IPS-18a (cell line): ENCODE data around the gene ABHD4.

Experiments
- H3K27ac ChIP-seq: one replicate; pipeline ENCODE4 v1.5.1; 2013; ENCODE audit warnings: low read length
- H3K27me3 ChIP-seq: one replicate; pipeline ENCODE4 v1.6.1; 2013; ENCODE audit warnings: mild to moderate bottlenecking, low read length; ENCODE audit not compliant: control insufficient read depth, insufficient read depth
- H3K36me3 ChIP-seq: one replicate; pipeline ENCODE4 v1.6.1; 2013; ENCODE audit warnings: low read depth, low read length; ENCODE audit not compliant: control insufficient read depth
- H3K4me1 ChIP-seq: one replicate; pipeline ENCODE4 v1.6.1; 2013; ENCODE audit warnings: low read depth, low read length; ENCODE audit not compliant: control insufficient read depth
- H3K4me3 ChIP-seq: one replicate; pipeline ENCODE4 v1.5.1; 2013; ENCODE audit warnings: low read length
- H3K9ac ChIP-seq: one replicate; pipeline ENCODE4 v1.6.1; 2013; ENCODE audit warnings: mild to moderate bottlenecking, low read length, moderate library complexity
- H3K9me3 ChIP-seq: one replicate; pipeline ENCODE4 v1.6.1; 2013; ENCODE audit warnings: low read depth, low read length; ENCODE audit not compliant: control insufficient read depth

The ABHD4 gene

GRCh38 chr14:22597265-22597664 lies 835 bp upstream of the ABHD4 start:
- no peaks in the 10 kb centered on the region for H3K9me3 ChIP-seq
- peak overlapping the region; percentile 91 for H3K4me3 ChIP-seq
- peaks cover 14% of the 10 kb centered on the region for H3K36me3 ChIP-seq
- H3K4me1 ChIP-seq: peaks cover 19% of the 10 kb centered on the region
- H3K9ac ChIP-seq: no peak overlapping the region
- no peak overlapping the region for H3K27ac ChIP-seq
- H3K27me3 ChIP-seq: no peaks in the 10 kb centered on the region

- Histone ChIP-seq H3K27ac (no peak overlapping the region), H3K27me3 (no peaks in the 10 kb centered on the region), H3K4me1 (peaks cover 19% of the 10 kb centered on the region), H3K9ac (peak overlapping the region; percentile 43), H3K36me3 (peaks cover 18% of the 10 kb centered on the region), H3K9me3 (no peaks in the 10 kb centered on the region), H3K4me3 (peak overlapping the region; percentile 91)
Measured at GRCh38 chr14:22597771-22598098, 365 bp upstream of the ABHD4 start.

GRCh38 chr14:22598896-22599244 lies 770 bp downstream of the ABHD4 start:
- H3K9ac ChIP-seq: peak overlapping the region; percentile 62
- H3K4me3 ChIP-seq: peak overlapping the region; percentile 91
- peaks cover 16% of the 10 kb centered on the region for H3K4me1 ChIP-seq
- peak overlapping the region; percentile 79 for H3K27ac ChIP-seq
- H3K36me3 ChIP-seq: peaks cover 30% of the 10 kb centered on the region
- H3K27me3 ChIP-seq: no peaks in the 10 kb centered on the region
- H3K9me3 ChIP-seq: no peaks in the 10 kb centered on the region

GRCh38 chr14:22599349-22599748 lies 1.2 kb downstream of the ABHD4 start:
- no peaks in the 10 kb centered on the region for H3K9me3 ChIP-seq
- H3K9ac ChIP-seq: peak overlapping the region; percentile 62
- peaks cover 32% of the 10 kb centered on the region for H3K36me3 ChIP-seq
- H3K4me1 ChIP-seq: peaks cover 16% of the 10 kb centered on the region
- H3K27me3 ChIP-seq: no peaks in the 10 kb centered on the region
- H3K4me3 ChIP-seq: peak overlapping the region; percentile 91
- H3K27ac ChIP-seq: peak overlapping the region; percentile 56

- Histone ChIP-seq H3K27ac (no peak overlapping the region), H3K9me3 (no peaks in the 10 kb centered on the region), H3K36me3 (peaks cover 38% of the 10 kb centered on the region), H3K9ac (no peak overlapping the region), H3K27me3 (no peaks in the 10 kb centered on the region), H3K4me3 (no peak overlapping the region), H3K4me1 (peaks cover 16% of the 10 kb centered on the region)
Measured at GRCh38 chr14:22600027-22600426, 1.9 kb downstream of the ABHD4 start.

GRCh38 chr14:22601456-22601855 lies 3.4 kb downstream of the ABHD4 start:
- no peak overlapping the region for H3K27ac ChIP-seq
- H3K36me3 ChIP-seq: peaks cover 52% of the 10 kb centered on the region
- H3K27me3 ChIP-seq: no peaks in the 10 kb centered on the region
- H3K9me3 ChIP-seq: no peaks in the 10 kb centered on the region
- peaks cover 16% of the 10 kb centered on the region for H3K4me1 ChIP-seq
- H3K9ac ChIP-seq: no peak overlapping the region
- no peak overlapping the region for H3K4me3 ChIP-seq

- Histone ChIP-seq H3K4me1 (peaks cover 16% of the 10 kb centered on the region), H3K36me3 (peaks cover 57% of the 10 kb centered on the region), H3K27me3 (no peaks in the 10 kb centered on the region), H3K9me3 (no peaks in the 10 kb centered on the region), H3K4me3 (no peak overlapping the region), H3K27ac (no peak overlapping the region), H3K9ac (no peak overlapping the region)
Measured at GRCh38 chr14:22601996-22602395, 3.9 kb downstream of the ABHD4 start.

- H3K4me3 ChIP-seq: no peak overlapping the region
- H3K27ac ChIP-seq: no peak overlapping the region
- H3K27me3 ChIP-seq: no peaks in the 10 kb centered on the region
- H3K9me3 ChIP-seq: no peaks in the 10 kb centered on the region
- H3K9ac ChIP-seq: no peak overlapping the region
- peaks cover 9% of the 10 kb centered on the region for H3K4me1 ChIP-seq
- H3K36me3 ChIP-seq: peaks cover 65% of the 10 kb centered on the region
Measured at GRCh38 chr14:22602862-22603261, 4.8 kb downstream of the ABHD4 start.

GRCh38 chr14:22606380-22606779 lies 8.3 kb downstream of the ABHD4 start:
- H3K27ac ChIP-seq: no peak overlapping the region
- H3K9ac ChIP-seq: no peak overlapping the region
- no peaks in the 10 kb centered on the region for H3K27me3 ChIP-seq
- H3K9me3 ChIP-seq: no peaks in the 10 kb centered on the region
- H3K36me3 ChIP-seq: peaks cover 87% of the 10 kb centered on the region
- no peak overlapping the region for H3K4me3 ChIP-seq
- H3K4me1 ChIP-seq: no peaks in the 10 kb centered on the region

GRCh38 chr14:22607291-22607690 lies 9.2 kb downstream of the ABHD4 start:
- H3K27ac ChIP-seq: no peak overlapping the region
- H3K36me3 ChIP-seq: peaks cover 84% of the 10 kb centered on the region
- no peak overlapping the region for H3K9ac ChIP-seq
- no peaks in the 10 kb centered on the region for H3K4me1 ChIP-seq
- H3K9me3 ChIP-seq: no peaks in the 10 kb centered on the region
- no peaks in the 10 kb centered on the region for H3K27me3 ChIP-seq
- H3K4me3 ChIP-seq: no peak overlapping the region

GRCh38 chr14:22610931-22611330 lies 12.8 kb downstream of the ABHD4 start:
- H3K4me1 ChIP-seq: peaks cover 9% of the 10 kb centered on the region
- peaks cover 50% of the 10 kb centered on the region for H3K36me3 ChIP-seq
- no peaks in the 10 kb centered on the region for H3K9me3 ChIP-seq
- no peak overlapping the region for H3K4me3 ChIP-seq
- H3K27me3 ChIP-seq: no peaks in the 10 kb centered on the region
- H3K9ac ChIP-seq: no peak overlapping the region
- no peak overlapping the region for H3K27ac ChIP-seq

GRCh38 chr14:22613106-22613695 lies 15.1 kb downstream of the ABHD4 start:
- no peak overlapping the region for H3K9ac ChIP-seq
- H3K4me1 ChIP-seq: peaks cover 9% of the 10 kb centered on the region
- no peaks in the 10 kb centered on the region for H3K9me3 ChIP-seq
- H3K27ac ChIP-seq: no peak overlapping the region
- no peak overlapping the region for H3K4me3 ChIP-seq
- H3K27me3 ChIP-seq: no peaks in the 10 kb centered on the region
- H3K36me3 ChIP-seq: peaks cover 29% of the 10 kb centered on the region
